ENCODE data around the gene GALR3.
"Not testable (repeated sequence)": the region's sequence is repeated elsewhere in the genome, so short reads cannot be mapped to it uniquely, and the experiment has no call there.

Gene GALR3, protein sequence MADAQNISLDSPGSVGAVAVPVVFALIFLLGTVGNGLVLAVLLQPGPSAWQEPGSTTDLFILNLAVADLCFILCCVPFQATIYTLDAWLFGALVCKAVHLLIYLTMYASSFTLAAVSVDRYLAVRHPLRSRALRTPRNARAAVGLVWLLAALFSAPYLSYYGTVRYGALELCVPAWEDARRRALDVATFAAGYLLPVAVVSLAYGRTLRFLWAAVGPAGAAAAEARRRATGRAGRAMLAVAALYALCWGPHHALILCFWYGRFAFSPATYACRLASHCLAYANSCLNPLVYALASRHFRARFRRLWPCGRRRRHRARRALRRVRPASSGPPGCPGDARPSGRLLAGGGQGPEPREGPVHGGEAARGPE

DNA sequence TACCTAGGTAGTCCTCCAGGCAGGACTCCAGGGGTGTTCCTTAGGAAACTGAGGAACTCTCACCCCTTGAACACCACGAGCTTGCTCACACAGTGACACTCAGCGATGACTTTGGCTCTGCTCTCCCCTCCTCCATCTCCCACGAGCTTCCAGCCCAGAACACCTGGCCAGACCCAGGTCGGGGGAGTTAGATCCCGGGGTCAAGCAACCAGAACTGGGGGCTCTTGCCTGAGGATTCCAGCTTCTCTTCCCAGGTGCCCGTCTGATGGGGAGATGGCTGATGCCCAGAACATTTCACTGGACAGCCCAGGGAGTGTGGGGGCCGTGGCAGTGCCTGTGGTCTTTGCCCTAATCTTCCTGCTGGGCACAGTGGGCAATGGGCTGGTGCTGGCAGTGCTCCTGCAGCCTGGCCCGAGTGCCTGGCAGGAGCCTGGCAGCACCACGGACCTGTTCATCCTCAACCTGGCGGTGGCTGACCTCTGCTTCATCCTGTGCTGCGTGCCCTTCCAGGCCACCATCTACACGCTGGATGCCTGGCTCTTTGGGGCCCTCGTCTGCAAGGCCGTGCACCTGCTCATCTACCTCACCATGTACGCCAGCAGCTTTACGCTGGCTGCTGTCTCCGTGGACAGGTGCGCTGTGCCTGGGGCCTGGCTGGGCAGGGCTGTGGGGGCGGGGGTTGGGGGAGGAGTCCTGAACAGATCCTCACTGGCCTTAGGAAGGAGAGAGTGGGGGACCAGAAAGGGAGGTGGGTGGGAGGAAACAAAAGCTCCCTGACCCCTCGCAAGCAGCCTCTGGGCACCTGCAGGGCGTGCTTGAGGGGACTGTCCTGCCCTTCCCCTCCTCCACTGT lies at the start of gene GALR3:
Gene GALR3 (plus strand): TSS at position 249 of the 852 bp plus-strand sequence. CDS start 25 bp downstream, at position 274.
- DNase-seq (ENCODE audit: low read depth in 3 of 3) = no peak

DNA sequence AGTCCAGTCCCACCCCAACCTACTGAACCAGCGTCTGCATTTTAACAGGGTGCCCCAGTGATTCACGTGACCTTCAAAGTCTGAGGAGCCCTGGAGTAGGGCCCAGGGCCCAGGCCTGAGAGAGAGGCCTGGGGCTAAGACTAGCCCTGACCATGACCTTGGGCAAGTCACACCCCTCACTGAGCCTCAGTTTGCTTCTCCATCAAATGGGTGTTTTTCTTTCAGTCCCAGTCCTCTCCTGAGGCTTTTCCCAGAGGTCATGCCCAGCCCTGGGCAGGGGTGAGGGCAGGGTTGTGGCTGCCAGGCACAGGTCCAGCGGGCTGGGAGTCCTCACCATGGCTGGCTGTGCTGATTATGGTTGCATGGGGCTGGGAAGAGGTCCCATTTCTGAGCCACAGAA lies 48.5 kb upstream of the GALR3 start:
- DNase-seq (ENCODE audit: low read depth in 3 of 3) = no peak

DNA sequence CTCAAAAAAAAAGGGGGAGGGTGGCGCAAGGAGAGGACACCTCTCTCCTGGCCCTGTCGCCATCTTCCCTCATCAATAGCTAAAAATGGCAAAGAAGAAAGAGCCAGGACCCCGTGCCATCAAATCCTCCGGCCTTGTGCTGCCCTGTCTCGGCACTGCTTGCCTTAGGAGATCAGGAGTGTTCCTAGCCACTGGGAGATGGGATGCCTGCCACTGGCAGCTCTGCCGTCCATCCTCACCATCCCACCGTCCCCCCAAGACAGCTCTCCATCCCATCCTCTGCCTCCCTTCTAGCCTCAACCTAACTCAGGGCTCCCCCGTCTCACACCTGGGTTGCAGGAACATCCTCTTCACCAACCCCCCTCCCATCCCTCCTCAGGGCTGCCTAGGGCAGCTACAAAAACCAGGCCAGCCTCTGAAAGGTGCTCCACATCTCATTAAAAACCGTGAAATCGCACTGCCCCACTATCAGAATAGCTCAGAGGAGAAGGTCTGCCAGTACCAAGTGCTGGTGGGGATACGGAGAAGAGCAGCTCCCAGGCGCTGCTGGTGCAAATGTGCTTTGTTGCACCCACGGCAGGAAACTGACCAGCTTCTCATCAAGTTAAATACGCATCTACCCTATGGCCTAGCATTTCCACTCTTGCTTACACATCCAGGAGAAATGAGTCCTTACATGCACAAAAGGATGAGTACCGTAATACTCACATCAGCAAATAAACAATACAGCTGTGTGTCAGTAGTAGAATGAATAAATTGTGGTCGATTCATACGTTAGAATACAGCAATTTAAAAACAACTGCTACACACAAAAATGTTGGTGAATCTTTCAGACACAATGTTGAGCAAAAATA lies 47.2 kb upstream of the GALR3 start:
- DNase-seq (ENCODE audit: low read depth in 3 of 3) = no peak

DNA sequence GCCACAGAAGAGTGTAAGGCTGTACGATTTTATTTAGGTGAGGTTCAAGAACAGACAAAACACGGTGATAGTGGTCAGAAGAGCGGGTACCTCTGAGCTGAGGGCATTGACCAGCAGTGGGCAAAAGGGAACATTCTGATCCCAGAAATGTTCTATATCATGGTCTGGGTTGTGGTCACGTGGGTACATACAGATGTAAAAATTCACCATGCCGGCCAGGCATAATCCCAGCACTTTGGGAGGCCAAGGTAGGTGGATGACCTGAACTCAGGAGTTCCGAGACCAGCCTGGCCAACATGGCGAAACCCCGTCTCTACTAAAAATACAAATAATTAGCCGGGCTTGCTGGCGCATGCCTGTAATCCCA lies 46.6 kb upstream of the GALR3 start:
- no peak for DNase-seq (ENCODE audit: low read depth in 3 of 3)

DNA sequence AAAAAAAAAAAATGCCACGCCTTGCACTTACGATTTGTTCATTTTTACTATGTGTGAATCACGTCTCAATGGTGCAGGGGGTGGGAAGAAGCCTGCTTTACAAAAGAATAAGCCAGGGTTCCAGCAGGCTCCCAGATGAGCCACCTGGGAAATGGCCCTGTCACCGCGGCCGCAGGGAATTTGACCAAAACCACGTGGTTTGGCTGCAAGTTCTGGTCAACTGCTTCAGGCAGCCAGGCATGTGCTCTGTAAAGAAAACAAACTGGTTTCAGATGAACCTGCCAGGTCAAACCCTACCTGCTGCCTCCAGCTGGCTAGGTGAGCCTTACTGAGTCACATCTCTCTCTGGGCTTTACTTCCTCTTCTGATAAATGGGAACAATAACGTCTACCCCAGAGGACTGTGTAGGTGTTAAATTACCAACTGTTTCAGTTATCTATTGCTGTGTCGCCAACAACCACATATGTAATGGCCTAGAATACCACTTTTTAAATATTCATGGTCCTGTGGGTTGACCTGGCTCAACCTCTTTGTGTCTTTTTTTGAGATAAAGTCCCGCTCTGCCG lies 46.0 kb upstream of the GALR3 start:
- no peak for DNase-seq (ENCODE audit: low read depth in 3 of 3)

DNA sequence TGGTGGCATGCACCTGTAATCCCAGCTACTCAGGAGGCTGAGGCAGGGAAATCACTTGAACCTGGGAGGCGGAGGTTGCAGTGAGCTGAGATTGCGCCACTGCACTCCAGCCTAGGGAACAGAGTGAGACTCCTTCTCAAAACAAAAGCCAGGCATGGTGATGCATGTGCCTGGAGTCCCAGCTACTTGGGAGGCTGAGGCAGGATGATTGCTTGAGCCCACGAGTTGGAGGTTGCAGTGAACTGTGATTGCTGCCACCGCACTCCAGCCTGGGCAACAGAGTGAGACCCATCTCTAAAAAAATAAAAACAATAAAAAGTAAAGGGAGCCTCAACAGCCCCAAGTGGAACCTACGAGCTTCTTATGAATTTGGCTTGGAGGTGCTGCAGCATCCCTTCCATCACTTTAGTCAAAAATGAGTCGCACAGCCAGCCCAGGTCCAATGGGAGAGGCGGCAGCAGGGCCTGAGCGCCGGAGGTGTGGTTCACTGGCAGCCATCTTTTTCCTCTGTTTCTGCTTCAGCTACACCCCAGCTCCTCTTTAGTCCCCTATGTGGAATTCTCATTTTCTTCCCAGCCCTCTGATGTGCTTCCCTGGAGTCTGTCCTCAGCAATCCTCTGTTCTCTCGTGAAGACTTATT lies 44.7 kb upstream of the GALR3 start:
- DNase-seq (ENCODE audit: low read depth in 3 of 3) = no peak

DNA sequence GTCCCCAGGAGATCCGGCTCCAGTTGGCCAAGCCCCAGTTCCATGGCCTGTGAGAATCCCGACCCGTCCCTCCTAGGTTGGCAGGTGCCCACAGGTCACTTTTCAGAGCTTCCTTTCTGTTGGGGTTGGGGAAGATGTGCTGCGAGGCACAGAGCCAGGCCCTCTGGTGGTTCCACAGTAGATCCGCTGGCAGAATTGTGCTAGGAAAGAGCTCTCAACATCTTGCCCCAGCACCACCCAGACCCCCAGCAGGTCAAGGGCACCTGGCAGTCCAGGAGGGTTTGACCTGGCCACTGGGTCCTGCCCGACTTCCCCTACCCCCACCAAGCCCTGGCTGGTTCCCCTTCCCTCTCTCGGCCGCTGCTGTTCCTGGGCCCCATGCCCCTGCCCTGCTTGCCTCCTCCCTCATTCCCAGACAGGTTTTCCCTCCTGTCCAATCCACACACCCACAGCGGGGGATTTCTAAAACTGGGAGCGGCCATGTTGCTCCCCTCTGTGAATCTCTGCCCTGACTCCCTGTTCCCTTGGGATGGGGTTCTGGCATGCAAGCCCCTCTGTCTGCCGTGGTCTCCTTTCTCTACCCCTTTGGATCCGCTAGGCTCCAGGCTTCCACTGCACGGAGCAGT lies 41.6 kb upstream of the GALR3 start:
- DNase-seq (ENCODE audit: low read depth in 3 of 3) = no peak

DNA sequence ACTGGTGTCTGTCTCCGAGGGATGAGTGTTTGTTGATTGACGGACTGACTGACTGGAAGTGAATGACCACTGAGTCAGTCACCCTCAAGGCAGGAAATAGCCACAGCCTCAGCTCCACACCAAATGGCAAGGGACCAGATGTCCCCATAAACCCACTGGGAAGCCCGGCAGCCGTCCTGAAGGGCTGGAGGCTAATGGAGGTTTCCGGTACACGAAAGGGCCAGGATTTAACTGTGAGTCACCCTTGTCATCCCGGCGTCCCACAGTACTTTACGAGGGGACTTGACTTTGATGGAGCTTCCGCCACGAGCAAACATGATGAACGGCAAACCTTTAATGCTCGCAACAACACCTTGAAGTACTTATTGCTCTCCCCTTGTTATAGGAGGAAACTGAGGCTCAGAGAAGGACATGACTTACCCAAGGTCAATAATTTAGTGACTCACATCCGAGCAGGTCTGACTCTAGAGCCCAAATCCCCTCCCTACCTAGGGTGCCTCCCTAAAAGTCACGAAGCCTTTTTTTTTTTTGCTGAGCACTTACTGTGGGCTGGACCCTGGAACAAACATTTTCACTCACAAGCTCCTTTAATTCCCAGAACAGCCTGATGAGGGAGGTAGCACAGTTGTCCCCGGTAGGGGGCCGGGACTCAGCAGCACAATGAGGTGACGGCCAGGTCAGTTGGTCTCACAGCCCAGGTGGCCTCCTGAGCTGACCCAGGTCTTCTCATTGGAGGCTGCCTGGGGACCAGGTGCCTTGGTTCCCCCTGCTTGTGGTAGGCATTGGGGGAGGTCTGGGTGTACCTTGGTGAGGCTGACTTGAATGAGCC lies 40.6 kb upstream of the GALR3 start:
- DNase-seq (ENCODE audit: low read depth in 3 of 3) = no peak

DNA sequence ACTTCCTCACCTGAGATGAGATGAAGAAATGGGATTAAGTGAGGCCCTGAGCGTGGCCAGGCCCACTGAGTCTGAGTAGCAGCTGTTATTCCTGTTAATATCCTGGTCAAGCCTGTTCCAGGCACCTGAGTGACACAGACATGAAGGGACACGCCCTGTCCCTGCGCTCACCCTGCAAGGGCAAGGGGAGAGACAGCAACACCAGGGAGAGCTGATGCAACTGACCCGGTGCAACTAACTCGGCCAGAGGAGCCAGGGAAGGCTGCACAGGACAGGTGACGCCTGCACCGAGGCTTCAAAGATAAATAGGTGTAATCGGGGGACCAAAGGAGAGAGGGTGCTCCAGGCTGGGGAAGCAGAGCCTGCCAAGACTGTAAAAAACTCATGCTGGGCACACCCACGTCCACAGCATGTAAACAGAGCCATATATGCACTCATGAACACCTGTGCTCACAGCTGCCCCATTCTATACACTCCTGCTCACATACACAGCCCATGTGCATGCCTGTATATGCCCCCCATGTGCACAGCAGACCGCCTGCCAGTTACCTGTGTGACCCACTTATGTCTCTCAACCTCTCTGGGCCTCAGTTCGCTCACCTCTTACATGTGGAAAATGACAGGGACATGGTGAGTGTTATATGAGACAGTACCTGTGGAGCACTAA lies 38.2 kb upstream of the GALR3 start:
- DNase-seq (ENCODE audit: low read depth in 3 of 3) = no peak

DNA sequence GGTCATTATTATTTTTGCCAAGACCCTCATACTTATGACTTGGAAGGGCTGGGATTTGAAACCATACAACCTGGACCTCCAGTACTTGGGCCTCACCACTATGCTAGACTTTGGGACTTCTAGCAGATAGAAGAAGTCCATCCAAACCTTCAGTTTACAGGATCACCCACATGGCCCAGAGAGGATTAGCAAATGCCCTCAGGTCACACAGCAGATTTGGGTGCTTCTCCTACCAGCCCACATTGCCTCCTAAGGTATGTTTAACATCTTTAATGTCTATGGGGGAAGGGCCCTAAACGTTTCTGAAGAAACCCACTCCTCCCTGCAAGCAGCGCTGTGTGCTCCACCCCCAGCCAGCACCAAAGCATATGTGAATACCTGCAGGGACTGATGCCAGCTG lies 32.9 kb upstream of the GALR3 start:
- DNase-seq (ENCODE audit: low read depth in 3 of 3) = no peak

DNA sequence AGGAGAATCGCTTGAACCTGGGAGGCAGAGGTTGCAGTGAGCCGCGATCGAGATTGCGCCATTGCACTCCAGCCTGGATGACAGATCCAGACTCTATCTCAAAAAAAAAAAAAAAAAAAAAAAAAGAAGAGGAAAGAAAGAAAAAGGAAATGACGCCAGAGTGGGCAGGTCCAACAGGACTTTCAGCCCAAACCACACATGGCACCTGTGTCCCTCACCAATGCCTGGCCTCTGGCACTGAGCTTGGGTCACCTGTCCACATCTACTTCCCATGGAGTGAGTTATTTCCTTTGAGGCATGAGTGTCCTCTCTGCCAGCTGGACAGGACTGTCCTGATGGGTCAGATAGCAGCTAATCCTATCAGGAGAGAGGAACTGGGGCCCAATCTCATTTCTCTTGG lies 30.7 kb upstream of the GALR3 start:
- no peak for DNase-seq (ENCODE audit: low read depth in 3 of 3)

DNA sequence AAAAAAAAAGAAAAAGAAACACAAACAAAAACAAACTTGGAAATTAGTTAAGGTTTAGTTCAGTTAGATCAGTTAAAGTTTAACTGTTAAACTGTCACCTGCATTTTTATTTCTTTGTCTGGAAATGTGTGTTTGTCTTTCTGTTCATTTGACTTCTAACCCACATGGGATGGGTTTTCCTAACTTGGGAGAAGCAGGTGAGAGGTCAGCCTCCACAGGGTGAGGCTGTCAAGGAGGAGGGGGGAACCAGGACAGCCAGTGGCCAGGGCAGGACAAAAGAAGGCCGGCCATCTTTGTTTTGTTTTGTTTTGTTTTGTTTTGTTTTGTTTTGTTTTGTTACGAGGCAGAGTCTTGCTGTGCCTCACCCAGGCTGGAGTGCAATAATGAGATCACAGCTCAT lies 28.8 kb upstream of the GALR3 start:
- no peak for DNase-seq (ENCODE audit: low read depth in 3 of 3)

DNA sequence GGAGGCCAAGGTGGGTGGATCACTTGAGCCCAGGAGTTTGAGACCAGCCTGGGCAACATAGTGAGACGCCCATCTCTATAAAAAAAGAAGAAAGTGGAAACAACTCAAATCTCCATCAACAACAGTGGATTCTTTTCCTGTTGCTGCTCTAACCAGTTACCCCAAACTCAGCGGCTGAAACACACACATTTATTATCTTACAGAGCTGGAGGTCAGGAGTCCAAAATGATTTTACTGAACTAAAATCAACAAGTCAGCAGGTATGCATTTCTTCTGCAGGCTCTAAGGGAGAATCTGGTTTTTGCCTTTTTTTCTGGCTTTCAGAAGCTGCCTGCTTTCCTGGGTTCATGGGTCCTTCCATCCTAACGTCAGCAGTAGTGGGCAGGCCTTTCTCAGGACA lies 27.1 kb upstream of the GALR3 start:
- no peak for DNase-seq (ENCODE audit: low read depth in 3 of 3)

DNA sequence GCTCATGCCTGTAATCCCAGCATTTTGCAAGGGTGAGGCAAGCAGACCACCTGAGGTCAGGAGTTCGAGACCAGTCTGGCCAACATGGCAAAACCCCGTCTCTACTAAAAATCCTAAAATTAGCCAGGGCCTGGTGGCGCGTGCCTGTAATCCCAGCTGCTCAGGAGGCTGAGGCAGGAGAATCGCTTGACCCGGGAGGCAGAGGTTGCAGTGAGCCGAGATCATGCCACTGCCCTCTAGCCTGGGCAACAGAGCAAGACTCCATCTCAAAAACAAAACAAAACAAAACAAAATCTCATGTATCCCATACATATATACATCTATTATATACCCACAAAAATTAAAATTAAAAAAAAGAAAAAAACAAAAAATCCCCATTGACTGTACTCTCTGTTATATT lies 25.9 kb upstream of the GALR3 start:
- DNase-seq (ENCODE audit: low read depth in 3 of 3) = not testable (repeated sequence)

DNA sequence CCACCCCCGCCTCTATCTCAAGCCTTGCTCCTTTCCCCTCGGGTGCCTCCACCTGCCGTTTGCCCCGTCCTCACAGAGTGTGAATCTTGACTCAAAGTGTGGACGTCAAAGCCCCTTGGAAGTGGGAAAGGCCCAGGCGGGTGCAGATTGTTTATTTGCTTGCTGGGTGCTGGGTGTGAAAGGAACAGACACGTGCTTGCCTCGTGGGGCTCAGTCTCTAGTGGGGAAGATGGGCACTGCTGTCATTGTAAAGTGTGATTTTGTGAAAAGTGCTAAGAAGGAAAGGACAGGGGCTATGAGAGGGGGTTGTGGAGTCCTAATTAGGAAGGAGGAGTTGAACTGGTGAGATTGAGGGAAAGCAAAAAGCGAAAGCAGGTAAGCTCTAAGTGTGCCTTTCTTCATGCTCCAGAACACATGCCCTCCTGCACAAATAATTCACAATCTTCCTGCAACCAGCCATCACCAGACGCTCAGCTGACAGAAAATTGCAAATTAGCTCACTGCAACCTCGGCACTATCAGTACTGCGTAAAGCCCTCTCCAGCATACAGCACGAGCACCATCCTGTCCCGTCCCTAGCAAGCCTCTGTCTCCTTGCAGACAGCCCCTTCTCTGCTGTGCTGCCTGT lies 25.2 kb upstream of the GALR3 start:
- DNase-seq (ENCODE audit: low read depth in 3 of 3) = no peak

DNA sequence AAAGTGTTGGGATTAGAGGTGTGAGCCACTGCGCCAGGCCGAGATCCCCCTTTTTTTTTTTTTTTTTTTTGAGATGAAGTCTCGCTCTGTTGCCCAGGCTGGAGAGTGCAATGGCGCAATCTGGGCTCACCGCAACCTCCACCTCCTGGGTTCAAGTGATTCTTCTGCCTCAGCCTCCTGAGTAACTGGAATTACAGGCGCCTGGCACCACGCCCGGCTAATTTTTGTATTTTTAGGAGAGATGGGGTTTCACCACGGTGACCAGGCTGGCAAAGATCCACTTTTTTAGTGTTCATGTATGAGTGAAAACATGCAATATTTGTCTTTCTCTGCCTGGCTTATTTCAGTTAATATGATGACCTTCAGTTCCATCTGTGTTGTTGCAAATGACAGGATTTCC lies 23.2 kb upstream of the GALR3 start:
- not testable (repeated sequence) for DNase-seq (ENCODE audit: low read depth in 3 of 3)

DNA sequence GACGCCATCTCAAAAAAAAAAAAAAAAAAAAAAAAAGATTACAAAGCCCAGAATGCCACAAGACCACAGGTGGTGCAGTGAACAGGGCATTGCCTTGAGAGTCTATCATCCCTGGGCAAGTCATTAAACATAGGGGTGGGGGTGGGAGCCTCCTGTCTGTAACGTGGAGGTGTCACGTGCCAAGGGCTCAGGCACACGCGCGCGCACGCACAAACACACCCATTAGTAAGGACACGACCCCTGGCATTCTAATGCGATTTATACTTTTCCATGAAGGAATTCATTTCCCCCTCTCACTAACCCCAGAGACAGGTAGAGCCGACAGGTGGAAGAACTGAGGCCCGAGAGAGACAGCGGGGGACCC lies 21.3 kb upstream of the GALR3 start:
- DNase-seq (ENCODE audit: low read depth in 3 of 3) = no peak

DNA sequence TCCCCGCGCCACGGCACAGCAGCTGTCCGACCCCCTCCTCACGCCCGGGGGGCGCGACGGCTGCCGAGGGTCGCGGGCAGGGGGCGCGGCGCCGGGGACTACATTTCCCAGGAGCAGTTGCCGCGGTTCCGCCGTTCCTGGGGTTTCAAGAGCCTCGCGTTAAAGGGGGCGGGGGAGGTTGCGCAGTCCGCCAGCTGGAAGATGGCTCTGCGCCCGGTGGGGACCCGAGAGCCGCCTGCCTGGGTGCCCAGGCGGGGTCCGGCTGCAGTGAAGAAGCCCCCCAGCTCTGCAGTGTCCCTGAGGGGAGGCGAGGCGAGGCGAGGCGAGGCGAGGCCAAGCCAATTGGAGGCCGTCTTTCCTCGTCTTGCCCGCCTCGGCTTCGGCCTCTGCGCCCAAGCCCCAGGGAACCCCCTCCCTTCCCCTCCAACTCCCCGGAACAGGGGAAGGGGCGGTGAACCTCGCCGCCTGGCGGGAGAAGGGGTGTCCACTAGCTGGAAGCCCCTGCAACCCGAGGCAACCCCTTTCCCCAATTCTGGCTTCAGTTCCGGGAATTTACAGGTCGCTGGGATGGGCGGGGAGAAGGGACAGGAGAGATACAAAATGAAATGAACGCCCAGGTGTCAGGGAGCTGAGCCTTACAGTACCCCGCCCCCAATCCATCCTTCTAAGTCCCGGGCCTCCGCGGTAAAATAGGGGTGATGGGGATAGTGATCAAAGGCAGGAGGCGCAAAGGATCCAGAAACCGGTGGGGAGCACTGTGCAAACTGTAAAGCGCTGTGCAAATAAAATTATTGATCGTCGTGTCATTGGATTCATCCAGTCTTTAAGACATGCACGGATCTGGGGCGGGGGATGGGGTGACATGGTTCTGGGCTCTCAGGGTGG lies 20.6 kb upstream of the GALR3 start:
- DNase-seq (ENCODE audit: low read depth in 3 of 3) = no peak
